SK-N-SH (cell line): ENCODE data around the gene CPA4. TPM values are rescaled to one million over a fixed set of nuclear protein-coding genes. Genes with fewer than 3 reads are reported as not detected.

Experiments
- CTCF ChIA-PET: fragments of 300-600, 350-600 bp; formaldehyde crosslinking; extraction: SDS; loops from one replicate; lab custom pipeline; 2021; lab: Yijun Ruan, JAX
- POLR2A ChIA-PET: fragments of 350-600 bp; sonication (Branson Sonifier 250); formaldehyde crosslinking; extraction: SDS; loops from one replicate; lab custom pipeline; 2020; ENCODE audit warnings: antibody characterized with exemption, inconsistent platforms; lab: Yijun Ruan, JAX
- DNase-seq: peaks from one replicate; pipeline ENCODE4 v3.0.0; 2012
- H2AFZ ChIP-seq: fragments of 200-600 bp; sonication (generic); 2 replicates; pipeline ENCODE4 v1.8.1; 2016; ENCODE audit warnings: antibody characterized with exemption, mild to moderate bottlenecking, low read depth
- H3F3A ChIP-seq: fragments of 200-600 bp; sonication (generic); replicated peaks from 2 replicates; pipeline ENCODE3; 2016; ENCODE audit warnings: antibody characterized with exemption, mild to moderate bottlenecking; ENCODE audit not compliant: insufficient read depth
- H3K27ac ChIP-seq, 2 experiments: fragments of 200-500 bp in 1 of 2; fragments of 200-600 bp in 1 of 2; sonication (Bioruptor generic) in 1 of 2; sonication (generic), shearing (Covaris generic) in 1 of 2; 2 replicates each; pipeline versions ENCODE4 v1.5.1 to v1.6.1; 2014 to 2016; ENCODE audit warnings: low read depth in 2 of 2, inconsistent platforms in 1 of 2, low read length in 1 of 2, mild to moderate bottlenecking in 1 of 2, mixed read lengths in 1 of 2
- H3K27me3 ChIP-seq: fragments of 200-600 bp; sonication (generic), shearing (Covaris generic); 2 replicates; pipeline ENCODE4 v1.6.1; 2016; ENCODE audit warnings: mixed run types; ENCODE audit not compliant: insufficient read depth
- H3K36me3 ChIP-seq, 2 experiments: fragments of 200-500 bp in 1 of 2; fragments of 200-600 bp in 1 of 2; sonication (Bioruptor generic) in 1 of 2; sonication (generic) in 1 of 2; replicated peaks in 1 of 2; 2 replicates each; pipeline versions ENCODE3 to v1.5.1; 2014 to 2016; ENCODE audit warnings: low read length in 1 of 2, mild to moderate bottlenecking in 1 of 2; ENCODE audit not compliant: insufficient read depth in 2 of 2, control insufficient read depth in 1 of 2
- H3K4me1 ChIP-seq, 2 experiments: fragments of 200-500 bp in 1 of 2; fragments of 200-600 bp in 1 of 2; sonication (Bioruptor generic) in 1 of 2; sonication (generic), shearing (Covaris generic) in 1 of 2; 2 replicates each; pipeline versions ENCODE4 v1.5.1 to v1.6.1; 2014 to 2016; ENCODE audit warnings: low read depth in 1 of 2, low read length in 1 of 2, mixed run types in 1 of 2; ENCODE audit not compliant: insufficient read depth in 2 of 2, control insufficient read depth in 1 of 2
- H3K4me2 ChIP-seq: fragments of 200-600 bp; sonication (generic), shearing (Covaris generic); 2 replicates; pipeline ENCODE4 v1.6.1; 2017; ENCODE audit warnings: mixed run types
- H3K4me3 ChIP-seq, 2 experiments: fragments of 200-500 bp in 1 of 2; fragments of 200-600 bp in 1 of 2; sonication (Bioruptor generic) in 1 of 2; sonication (generic), shearing (Covaris generic) in 1 of 2; 2 replicates each; pipeline versions ENCODE4 v1.5.1 to v1.8.1; 2014 to 2016; ENCODE audit warnings: low read depth in 2 of 2, inconsistent platforms in 1 of 2, low read length in 1 of 2, mild to moderate bottlenecking in 1 of 2, mixed read lengths in 1 of 2, moderate library complexity in 1 of 2
- H3K79me2 ChIP-seq: fragments of 200-600 bp; sonication (generic); 2 replicates; pipeline ENCODE4 v1.8.1; 2017; ENCODE audit warnings: mild to moderate bottlenecking; ENCODE audit not compliant: insufficient read depth
- H3K9ac ChIP-seq: fragments of 200-600 bp; sonication (generic); 2 replicates; pipeline ENCODE4 v1.6.1; 2017; ENCODE audit warnings: mixed run types
- H3K9me2 ChIP-seq: fragments of 200-600 bp; sonication (generic); 2 replicates; pipeline ENCODE4 v1.6.1; 2017; ENCODE audit warnings: mixed run types
- H3K9me3 ChIP-seq: fragments of 200-600 bp; sonication (generic); 2 replicates; pipeline ENCODE4 v1.6.1; 2017; ENCODE audit warnings: mixed run types, mild to moderate bottlenecking, moderate library complexity
- H4K20me1 ChIP-seq: fragments of 200-600 bp; sonication (generic); 2 replicates; pipeline ENCODE4 v1.6.1; 2017; ENCODE audit warnings: mild to moderate bottlenecking, mixed run types; ENCODE audit not compliant: insufficient read depth
- CHD2 ChIP-seq: fragments of 150-350 bp; IDR thresholded peaks from 2 replicates; pipeline ENCODE4 v1.6.1; 2018; ENCODE audit warnings: low read length; ENCODE audit not compliant: partially characterized antibody
- ELF1 ChIP-seq: IDR thresholded peaks from 2 replicates; pipeline ENCODE4 v1.4.0; 2012
- FOXJ3 ChIP-seq: sonication (generic); formaldehyde crosslinking; IDR thresholded peaks from 2 replicates; pipeline ENCODE4 v1.5.1; 2020; ENCODE audit warnings: mild to moderate bottlenecking, missing genetic modification reagents
- GABPA ChIP-seq: IDR thresholded peaks from 2 replicates; pipeline ENCODE4 v1.4.0; 2012; ENCODE audit warnings: low read depth, mild to moderate bottlenecking
- GATA2 ChIP-seq: sonication (generic); formaldehyde crosslinking; IDR thresholded peaks from 2 replicates; pipeline ENCODE4 v1.5.0; 2020; ENCODE audit warnings: mild to moderate bottlenecking, missing genetic modification reagents
- NFIC ChIP-seq: IDR thresholded peaks from 2 replicates; pipeline ENCODE4 v1.4.0; 2012; ENCODE audit warnings: borderline replicate concordance
- PBX3 ChIP-seq: IDR thresholded peaks from 2 replicates; pipeline ENCODE4; 2012
- RAD21 ChIP-seq: IDR thresholded peaks from 2 replicates; pipeline ENCODE4 v1.6.1; 2012; ENCODE audit warnings: mild to moderate bottlenecking, low read length
- RCOR1 ChIP-seq: fragments of 150-350 bp; IDR thresholded peaks from 2 replicates; pipeline ENCODE4 v1.6.1; 2017; ENCODE audit warnings: antibody characterized with exemption, low read length
- RXRA ChIP-seq: IDR thresholded peaks from 2 replicates; pipeline ENCODE4 v1.4.0; 2012; ENCODE audit warnings: low read depth, mild to moderate bottlenecking, borderline replicate concordance
- SIN3A ChIP-seq: IDR thresholded peaks from 2 replicates; pipeline ENCODE4 v1.6.1; 2012; ENCODE audit warnings: low read depth, mild to moderate bottlenecking, low read length, moderate library complexity, borderline replicate concordance
- SMC3 ChIP-seq: IDR thresholded peaks from 2 replicates; pipeline ENCODE4 v1.6.1; 2012; ENCODE audit warnings: low read depth, low read length, improper control_type of control experiment
- TAF1 ChIP-seq: IDR thresholded peaks from 2 replicates; pipeline ENCODE4 v1.6.1; 2012; ENCODE audit warnings: low read depth, mild to moderate bottlenecking, low read length, moderate library complexity, borderline replicate concordance
- TEAD4 ChIP-seq: IDR thresholded peaks from 2 replicates; pipeline ENCODE4 v1.4.0; 2012; ENCODE audit warnings: mild to moderate bottlenecking, borderline replicate concordance; ENCODE audit not compliant: insufficient read depth
- USF2 ChIP-seq: fragments of 150-350 bp; IDR thresholded peaks from 2 replicates; pipeline ENCODE4 v1.6.1; 2017; ENCODE audit warnings: antibody characterized with exemption, low read length, low read depth, borderline replicate concordance
- YY1 ChIP-seq: IDR thresholded peaks from 2 replicates; pipeline ENCODE4 v1.4.0; 2012; ENCODE audit warnings: low read depth, mild to moderate bottlenecking
- ZBTB33 ChIP-seq: IDR thresholded peaks from 2 replicates; pipeline ENCODE4 v1.4.0; 2012; ENCODE audit warnings: low read depth, borderline replicate concordance
- WGBS: methylation state at CpG from one replicate; pipeline ENCODE4 v1.1.6; 2017; ENCODE audit warnings: low lambda C conversion rate; 5-methylcytosine and 5-hydroxymethylcytosine counted together
- polyA plus RNA-seq, 3 experiments: library from polyadenylated mRNA; depleted of rRNA; stranded (reverse); fragments of >200 nt; gene quantifications; 2 replicates each; pipeline ENCODE4 v1.2.3, GENCODE V29; 2012

The CPA4 gene
- polyA plus RNA-seq, 1 of the 3 experiments (the other 2 are of a cell fraction): 176 TPM

- no peak for TF ChIP-seq GATA2 (CRISPR knock-in tag)
- no peak for TF ChIP-seq ELF1
- TF ChIP-seq FOXJ3: no peak
- no peak for TF ChIP-seq CHD2
- TF ChIP-seq RXRA: no peak
- no peak for TF ChIP-seq RCOR1
- no peak for TF ChIP-seq TAF1
- no peak for TF ChIP-seq SIN3A
Measured at GRCh38 chr7:130273933-130274255, 19.1 kb upstream of the CPA4 start (continued).

- Histone ChIP-seq H3F3A (no peaks in the 10 kb centered on the region), H3K9me3 (no peaks in the 10 kb centered on the region), H3K4me1 (peaks cover 2 to 12% of the 10 kb centered on the region in 2 experiments; a peak in 3 of 4 replicates), H4K20me1 (no peaks in the 10 kb centered on the region), H3K27ac (no peak overlapping the region), H3K9me2 (no peaks in the 10 kb centered on the region), H3K36me3 (no peaks in the 10 kb centered on the region), H3K4me3 (no peak overlapping the region), H3K9ac (no peak overlapping the region), H2AFZ (no peak overlapping the region)
- CTCF ChIA-PET: interaction anchor here (0.6 to 3.5 kb wide), 4 partner anchors 163 to 448 kb away, joined by 3 to 12 read pairs (median 3); no protein-coding TSS in a partner anchor
- 93% methylated on average over 1 of the region's 1 CpG for WGBS
- TF ChIP-seq GABPA (no peak), SMC3 (no peak), ZBTB33 (no peak), RAD21 (no peak), NFIC (no peak), PBX3 (no peak), USF2 (no peak), RCOR1 (no peak), TEAD4 (no peak), YY1 (no peak)
- TF ChIP-seq, all 33 proteins: peak for 0
- DNase-seq: no peak
- no peaks in the 10 kb centered on the region for H3K27me3 ChIP-seq
- H3K79me2 ChIP-seq: no peaks in the 10 kb centered on the region
- POLR2A ChIA-PET: no interaction called here
- H3K4me2 ChIP-seq: no peak overlapping the region
Measured at GRCh38 chr7:130274296-130274695, 18.7 kb upstream of the CPA4 start.
